ENCODE results near the gene USP33.
"Not testable (repeated sequence)": the region's sequence is repeated elsewhere in the genome, so short reads cannot be mapped to it uniquely, and the experiment has no call there.

The USP33 gene

GRCh38 chr1:77652970-77653516, 106.6 kb downstream of the USP33 start:
- WGBS (ENCODE audit: extremely low coverage, insufficient coverage, low lambda C conversion rate), result no CpG with 5 or more reads among the region's 6 CpGs
- Histone ChIP-seq H3K18ac (ENCODE audit: low read length) (no peak overlapping the region), H4K8ac (ENCODE audit: low read depth, low read length) (no peak overlapping the region), H3K9ac (ENCODE audit: low read length) (no peak overlapping the region), H3K4ac (ENCODE audit: low read depth, low read length) (no peak overlapping the region), H3K56ac (ENCODE audit: low read length) (no peak overlapping the region), H3K79me1 (ENCODE audit: low read length) (peaks cover 5% of the 10 kb centered on the region), H3K27me3 (ENCODE audit: insufficient read depth, low read length, poor library complexity) (no peaks in the 10 kb centered on the region), H3K4me2 (ENCODE audit: low read length) (no peak overlapping the region), H3K79me2 (ENCODE audit: control insufficient read depth, insufficient read depth, low read length) (peaks cover 33% of the 10 kb centered on the region), H2AK5ac (ENCODE audit: low read length) (no peak overlapping the region), H3K4me3 (ENCODE audit: low read length) (no peak overlapping the region), H3K23ac (ENCODE audit: low read length) (no peak overlapping the region), H3K4me1 (ENCODE audit: control insufficient read depth, low read depth, low read length) (no peaks in the 10 kb centered on the region), H2BK5ac (ENCODE audit: low read length) (no peak overlapping the region), H4K5ac (ENCODE audit: low read length) (no peak overlapping the region), H2BK15ac (replicated peaks; ENCODE audit: low read depth) (no peak overlapping the region), H3K36me3 (ENCODE audit: control insufficient read depth, insufficient read depth, low read length) (no peaks in the 10 kb centered on the region), H3K27ac (ENCODE audit: low read depth, low read length) (no peak overlapping the region), H2BK120ac (ENCODE audit: low read depth, low read length) (no peak overlapping the region)
- no peak for DNase-seq

GRCh38 chr1:77652268-77652667, 107.4 kb downstream of the USP33 start:
- H4K8ac ChIP-seq (ENCODE audit: low read depth, low read length), result no peak overlapping the region
- no peak overlapping the region for H3K4ac ChIP-seq (ENCODE audit: low read depth, low read length)
- peaks cover 9% of the 10 kb centered on the region for H3K79me1 ChIP-seq (ENCODE audit: low read length)
- no peak overlapping the region for H2BK15ac ChIP-seq (replicated peaks; ENCODE audit: low read depth)
- DNase-seq, result no peak
- H3K4me2 ChIP-seq (ENCODE audit: low read length), result no peak overlapping the region
- H2BK120ac ChIP-seq (ENCODE audit: low read depth, low read length), result no peak overlapping the region
- H3K4me1 ChIP-seq (ENCODE audit: control insufficient read depth, low read depth, low read length), result no peaks in the 10 kb centered on the region
- no peak overlapping the region for H4K5ac ChIP-seq (ENCODE audit: low read length)
- H3K36me3 ChIP-seq (ENCODE audit: control insufficient read depth, insufficient read depth, low read length), result no peaks in the 10 kb centered on the region
- H3K27ac ChIP-seq (ENCODE audit: low read depth, low read length), result no peak overlapping the region
- no peak overlapping the region for H3K23ac ChIP-seq (ENCODE audit: low read length)
- H3K79me2 ChIP-seq (ENCODE audit: control insufficient read depth, insufficient read depth, low read length), result peaks cover 36% of the 10 kb centered on the region
- no peak overlapping the region for H3K56ac ChIP-seq (ENCODE audit: low read length)
- no peaks in the 10 kb centered on the region for H3K27me3 ChIP-seq (ENCODE audit: insufficient read depth, low read length, poor library complexity)
- H2BK5ac ChIP-seq (ENCODE audit: low read length), result no peak overlapping the region
- H3K18ac ChIP-seq (ENCODE audit: low read length), result no peak overlapping the region
- no peak overlapping the region for H3K9ac ChIP-seq (ENCODE audit: low read length)
- no peak overlapping the region for H2AK5ac ChIP-seq (ENCODE audit: low read length)
- no peak overlapping the region for H3K4me3 ChIP-seq (ENCODE audit: low read length)

- Histone ChIP-seq H2BK15ac (replicated peaks; ENCODE audit: low read depth) (no peak overlapping the region), H2BK5ac (ENCODE audit: low read length) (no peak overlapping the region), H3K27me3 (ENCODE audit: insufficient read depth, low read length, poor library complexity) (no peaks in the 10 kb centered on the region), H2BK120ac (ENCODE audit: low read depth, low read length) (no peak overlapping the region), H3K4me1 (ENCODE audit: control insufficient read depth, low read depth, low read length) (no peaks in the 10 kb centered on the region), H3K79me1 (ENCODE audit: low read length) (peaks cover 10% of the 10 kb centered on the region), H3K79me2 (ENCODE audit: control insufficient read depth, insufficient read depth, low read length) (peaks cover 39% of the 10 kb centered on the region), H4K8ac (ENCODE audit: low read depth, low read length) (no peak overlapping the region), H3K27ac (ENCODE audit: low read depth, low read length) (no peak overlapping the region), H3K4ac (ENCODE audit: low read depth, low read length) (no peak overlapping the region), H3K56ac (ENCODE audit: low read length) (no peak overlapping the region), H3K18ac (ENCODE audit: low read length) (no peak overlapping the region), H2AK5ac (ENCODE audit: low read length) (no peak overlapping the region), H4K5ac (ENCODE audit: low read length) (no peak overlapping the region), H3K9ac (ENCODE audit: low read length) (no peak overlapping the region), H3K23ac (ENCODE audit: low read length) (no peak overlapping the region), H3K4me2 (ENCODE audit: low read length) (no peak overlapping the region), H3K36me3 (ENCODE audit: control insufficient read depth, insufficient read depth, low read length) (no peaks in the 10 kb centered on the region), H3K4me3 (ENCODE audit: low read length) (no peak overlapping the region)
- DNase-seq, result no peak
- no CpG with 5 or more reads among the region's 2 CpGs for WGBS (ENCODE audit: extremely low coverage, insufficient coverage, low lambda C conversion rate)
Measured at GRCh38 chr1:77649127-77649526, 110.5 kb downstream of the USP33 start.

- not testable (repeated sequence) for H3K36me3 ChIP-seq (ENCODE audit: control insufficient read depth, insufficient read depth, low read length); H3K4me2 ChIP-seq (ENCODE audit: low read length); H3K4ac ChIP-seq (ENCODE audit: low read depth, low read length); H2AK5ac ChIP-seq (ENCODE audit: low read length); H3K56ac ChIP-seq (ENCODE audit: low read length); H4K5ac ChIP-seq (ENCODE audit: low read length); H3K27me3 ChIP-seq (ENCODE audit: insufficient read depth, low read length, poor library complexity); H2BK120ac ChIP-seq (ENCODE audit: low read depth, low read length); H3K27ac ChIP-seq (ENCODE audit: low read depth, low read length); H3K4me1 ChIP-seq (ENCODE audit: control insufficient read depth, low read depth, low read length); H4K8ac ChIP-seq (ENCODE audit: low read depth, low read length); H2BK15ac ChIP-seq (replicated peaks; ENCODE audit: low read depth); H2BK5ac ChIP-seq (ENCODE audit: low read length); DNase-seq; H3K18ac ChIP-seq (ENCODE audit: low read length); H3K9ac ChIP-seq (ENCODE audit: low read length); H3K23ac ChIP-seq (ENCODE audit: low read length); H3K4me3 ChIP-seq (ENCODE audit: low read length)
- Histone ChIP-seq H3K79me1 (ENCODE audit: low read length) (peaks cover 10% of the 10 kb centered on the region), H3K79me2 (ENCODE audit: control insufficient read depth, insufficient read depth, low read length) (peaks cover 28% of the 10 kb centered on the region)
- no CpG with 5 or more reads among the region's 6 CpGs for WGBS (ENCODE audit: extremely low coverage, insufficient coverage, low lambda C conversion rate)
Measured at GRCh38 chr1:77646224-77646623, 113.4 kb downstream of the USP33 start.

All from mesendoderm (in vitro differentiated cells).